Bone marrow (tissue), 2 donors: ENCODE measurements around the gene UVSSA.

ENCODE experiments used
- DNase-seq, 2 donors: peaks; one replicate each; lab custom pipeline; 2025; lab: John Stamatoyannopoulos, UW

Gene UVSSA

GRCh38 chr4:1407657-1408333, 60.8 kb downstream of the UVSSA start:
- DNase-seq, result no peak

GRCh38 chr4:1408418-1408817, 61.4 kb downstream of the UVSSA start:
- DNase-seq, result no peak

GRCh38 chr4:1409079-1409478, 62.1 kb downstream of the UVSSA start:
- DNase-seq, result no peak

GRCh38 chr4:1409491-1410425, 62.8 kb downstream of the UVSSA start:
- no peak for DNase-seq

GRCh38 chr4:1410491-1411325, 63.7 kb downstream of the UVSSA start:
- no peak for DNase-seq

DNA sequence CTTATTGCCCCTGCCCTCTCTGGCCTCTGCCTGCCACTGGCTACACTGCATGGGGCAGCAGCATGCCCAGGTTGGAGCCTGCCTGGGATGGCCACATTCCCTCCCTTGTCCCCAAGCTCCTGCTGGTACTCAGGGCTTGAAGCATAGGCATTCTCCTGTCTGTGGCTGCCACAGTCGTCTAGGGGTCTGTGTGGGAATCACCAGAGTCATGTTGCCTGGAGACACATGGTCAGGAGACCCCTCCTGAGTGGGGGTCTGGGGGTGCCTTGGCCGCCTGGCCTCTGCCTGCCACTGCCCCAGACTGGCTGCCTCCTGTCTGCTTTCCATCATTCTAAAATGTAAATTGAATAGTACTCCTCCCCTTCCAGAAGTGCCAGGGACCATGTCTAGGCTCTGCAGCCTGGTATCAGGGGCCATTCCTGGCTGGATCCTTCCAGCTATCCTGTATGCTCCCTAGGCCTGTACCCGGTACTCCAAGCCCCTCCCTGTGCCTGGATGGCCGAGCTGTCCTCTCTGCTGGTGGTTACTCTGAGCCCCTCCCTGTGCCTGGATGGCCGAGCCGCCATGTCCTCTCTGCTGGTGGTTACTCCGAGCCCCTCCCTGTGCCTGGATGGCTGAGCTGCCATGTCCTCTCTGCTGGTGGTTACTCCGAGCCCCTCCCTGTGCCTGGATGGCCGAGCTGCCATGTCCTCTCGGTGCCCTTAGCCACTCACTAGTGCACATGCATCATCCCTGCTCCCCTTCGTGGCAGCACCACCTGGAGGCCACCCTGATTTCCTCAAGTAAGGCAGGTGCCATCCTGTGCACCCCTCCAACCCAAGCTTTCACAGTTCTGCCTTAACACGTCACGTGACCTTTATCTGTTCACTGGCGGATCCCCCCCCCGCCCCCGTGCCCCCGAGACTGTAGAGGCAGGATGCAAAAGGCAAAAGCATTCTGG, 64.7 kb downstream of the UVSSA start:
- no peak for DNase-seq

- DNase-seq, result no peak
Measured at GRCh38 chr4:1412376-1413203, 65.6 kb downstream of the UVSSA start.

DNA sequence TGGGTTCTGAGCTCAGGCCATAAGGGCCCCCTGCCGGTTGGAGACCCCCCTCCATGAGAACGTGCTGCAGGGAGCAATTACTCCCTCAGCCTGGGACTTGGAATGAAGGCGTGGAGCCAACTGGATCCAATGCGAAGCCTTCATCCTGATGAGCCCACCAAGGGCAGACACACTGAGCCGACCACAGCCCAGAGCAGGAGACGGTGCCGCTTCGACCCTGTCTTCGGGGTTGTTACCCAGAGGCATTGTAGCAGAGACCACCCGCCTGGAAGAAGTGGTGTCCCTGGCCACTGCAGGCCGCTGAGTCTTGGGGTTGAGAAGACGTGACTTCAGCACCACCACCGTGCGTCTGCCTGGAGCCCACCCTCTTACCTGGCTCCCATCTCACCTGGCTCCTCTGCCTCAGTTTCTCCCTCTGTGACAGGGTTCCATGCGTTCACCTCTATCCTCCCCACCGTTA, 66.2 kb downstream of the UVSSA start:
- DNase-seq, result no peak

- DNase-seq, result no peak
Measured at GRCh38 chr4:1413687-1414479, 66.9 kb downstream of the UVSSA start.

DNA sequence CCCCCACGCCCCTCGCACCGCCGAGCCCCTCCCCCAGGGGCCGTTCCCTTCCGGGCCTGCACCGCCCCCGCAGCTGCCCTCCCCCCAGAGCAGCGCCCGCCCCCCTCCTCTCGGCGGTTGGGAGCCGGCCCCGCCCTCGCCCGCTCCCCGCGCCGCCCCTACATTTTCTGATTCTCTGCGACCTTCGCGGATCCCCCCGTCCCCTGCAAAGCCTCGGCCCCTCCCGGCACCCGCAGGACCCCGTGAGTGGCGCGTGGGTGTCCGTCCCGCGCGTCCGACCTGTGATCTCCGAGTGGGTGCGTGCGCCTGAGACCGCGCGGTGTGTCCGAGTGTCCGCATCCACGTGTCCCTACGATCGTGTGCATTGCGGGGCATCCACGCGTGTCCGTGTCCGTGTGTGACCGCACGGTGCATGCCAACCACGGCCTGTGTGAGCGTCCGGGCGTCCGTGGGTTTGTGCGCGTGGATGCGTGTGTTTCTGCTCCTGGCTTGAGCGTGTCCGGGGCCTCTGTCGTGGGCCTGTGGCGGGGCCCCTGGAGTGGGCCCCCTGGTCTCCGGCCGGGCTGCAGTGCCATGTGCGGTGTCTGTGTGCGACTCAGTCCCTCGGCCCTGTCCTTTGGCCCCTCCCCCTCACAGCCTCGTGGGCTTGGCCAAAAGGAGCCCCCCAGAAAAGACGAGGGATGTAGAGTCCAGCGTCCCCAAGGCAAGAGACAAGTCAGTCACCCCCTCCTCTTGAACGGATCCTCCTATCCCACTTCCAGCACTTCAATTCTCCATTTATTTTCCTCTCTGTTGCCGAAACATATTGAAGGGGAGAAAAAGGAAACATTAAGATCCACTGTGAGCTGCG, 68.0 kb downstream of the UVSSA start:
- no peak for DNase-seq

DNA sequence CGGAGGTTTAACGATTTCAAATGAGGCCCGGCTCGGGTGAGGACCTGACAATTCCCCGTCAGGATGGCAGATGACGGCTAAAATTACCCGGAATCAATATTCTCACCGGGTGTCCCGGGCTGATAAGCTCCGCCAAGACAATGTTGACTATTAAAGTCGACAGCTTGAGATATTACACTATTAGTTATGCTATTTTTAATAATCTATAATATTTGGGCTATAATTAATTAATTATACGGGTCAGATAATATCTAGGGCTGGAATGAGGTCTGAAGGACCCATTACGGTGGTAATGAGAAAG, 68.6 kb downstream of the UVSSA start:
- no peak for DNase-seq

GRCh38 chr4:1416051-1416947, 69.3 kb downstream of the UVSSA start:
- DNase-seq, result no peak

- no peak for DNase-seq
Measured at GRCh38 chr4:1416948-1417260, 69.9 kb downstream of the UVSSA start.

- DNase-seq, result no peak
Measured at GRCh38 chr4:1417522-1418390, 70.7 kb downstream of the UVSSA start.

DNA sequence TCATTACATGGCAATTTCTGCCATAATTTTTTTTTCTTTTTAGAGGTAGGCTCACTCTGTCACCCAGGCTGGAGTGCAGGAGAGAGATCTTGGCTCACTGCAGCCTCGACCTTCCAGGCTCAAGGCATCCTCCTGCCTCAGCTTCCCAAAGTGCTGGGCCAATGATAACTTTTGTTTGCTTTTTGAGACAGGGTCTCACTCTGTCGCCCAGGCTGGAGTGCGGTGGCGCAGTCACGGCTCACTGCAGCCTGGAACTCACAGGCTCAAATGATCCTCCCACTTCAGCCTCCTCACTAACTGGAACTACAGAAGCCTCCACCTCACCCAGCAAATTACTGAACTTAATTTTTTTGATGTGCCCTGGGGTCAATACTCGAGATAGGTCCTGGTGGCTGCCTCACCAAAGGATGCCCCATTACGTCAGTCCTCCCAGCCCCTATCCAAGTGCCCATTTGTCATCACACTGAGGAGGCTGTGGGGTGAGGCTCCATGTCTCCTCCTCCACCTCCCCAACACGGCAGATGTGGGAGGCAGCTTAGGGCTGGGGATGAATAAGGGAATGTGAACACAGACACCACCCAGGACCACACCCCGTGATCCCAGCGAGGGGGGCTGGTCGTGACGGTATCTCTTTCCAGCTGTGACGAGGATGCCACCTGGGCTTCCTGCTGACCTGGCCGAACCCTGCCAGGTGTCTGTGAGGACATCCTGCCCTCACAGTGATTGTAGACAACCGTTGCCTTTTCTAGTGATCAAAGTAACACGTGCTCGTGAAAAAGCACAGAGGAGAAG, 71.7 kb downstream of the UVSSA start:
- no peak for DNase-seq

- no peak for DNase-seq
Measured at GRCh38 chr4:1419708-1420107, 72.7 kb downstream of the UVSSA start.
